K562 (cell line): ENCODE results near the gene CNNM2. TPM values are rescaled to one million over a fixed set of nuclear protein-coding genes. Genes with fewer than 3 reads are reported as not detected.

Source experiments
- ATAC-seq: fragments of 200-7000 bp; cut with Tn5 transposase; 3 replicates; pipeline ENCODE4 v1.9.1; 2020; ENCODE audit warnings: moderate library complexity
- BruUV-seq: library from RNA; stranded (reverse); fragments of 400-500 nt; replicated peaks from 2 replicates; lab custom pipeline; 2021; lab: Mats Ljungman, UMichigan
- CTCF ChIA-PET: fragments of 300-600 bp; formaldehyde crosslinking; extraction: SDS; loops from one replicate; lab custom pipeline; 2021; ENCODE audit warnings: low intra/inter-chr PET ratio; lab: Yijun Ruan, JAX
- POLR2A ChIA-PET: fragments of 300-600, 350-650 bp; sonication (Branson Sonifier 250); formaldehyde crosslinking; extraction: SDS; loops from one replicate; lab custom pipeline; 2021; ENCODE audit warnings: antibody characterized with exemption, inconsistent platforms; lab: Yijun Ruan, JAX
- DNase-seq, 4 experiments: peaks; one replicate each; pipeline versions ENCODE4 v3.0.0 to v3.0.0-alpha.2; 2011 to 2018; ENCODE audit warnings: low spot score in 3 of 4, mixed read lengths in 3 of 4; ENCODE audit errors: extremely low read depth in 1 of 4
- FAIRE-seq: peaks from 2 replicates; lab custom pipeline; 2011; peaks lifted over from hg19 to GRCh38; lab: Jason Lieb, UNC
- H2AFZ ChIP-seq: 2 replicates; pipeline ENCODE4 v1.6.0; 2011; ENCODE audit warnings: low read depth, low read length, control low read depth, inconsistent platforms
- H3K27ac ChIP-seq: fragments of 200-600 bp; 3 replicates; pipeline ENCODE4 v1.8.0; 2011; ENCODE audit warnings: low read depth, mild to moderate bottlenecking, control low read depth, inconsistent platforms, low read length, moderate library complexity, mixed read lengths; ENCODE audit errors: extremely low read depth
- H3K27me3 ChIP-seq, 2 experiments: fragments of 300-600 bp in 1 of 2; 2 replicates in 1 of 2; 3 replicates in 1 of 2; pipeline versions ENCODE4 v1.6.0 to v1.8.0; 2011; ENCODE audit warnings: inconsistent platforms in 2 of 2, low read length in 2 of 2, mild to moderate bottlenecking in 1 of 2, mixed read lengths in 1 of 2, moderate library complexity in 1 of 2; ENCODE audit not compliant: control insufficient read depth in 2 of 2, insufficient read depth in 2 of 2
- H3K36me3 ChIP-seq: fragments of 300-600 bp; 3 replicates; pipeline ENCODE4 v1.8.0; 2011; ENCODE audit warnings: mild to moderate bottlenecking, low read length, inconsistent platforms; ENCODE audit not compliant: control insufficient read depth, insufficient read depth
- H3K4me1 ChIP-seq, 2 experiments: fragments of 200-600 bp in 1 of 2; replicated peaks in 1 of 2; 2 replicates in 1 of 2; 3 replicates in 1 of 2; pipeline versions ENCODE4 v1.5.1 to v1.8.0; 2011; ENCODE audit warnings: inconsistent platforms in 2 of 2, low read length in 2 of 2, mild to moderate bottlenecking in 1 of 2, mixed read lengths in 1 of 2, moderate library complexity in 1 of 2; ENCODE audit not compliant: control insufficient read depth in 2 of 2, insufficient read depth in 2 of 2
- H3K4me2 ChIP-seq: 2 replicates; pipeline ENCODE4 v1.6.1; 2011; ENCODE audit warnings: low read length, control low read depth, inconsistent platforms, mixed read lengths; ENCODE audit not compliant: insufficient read depth
- H3K4me3 ChIP-seq: fragments of 200-600 bp; sonication (generic), shearing (Covaris generic); 2 replicates; pipeline ENCODE4 v1.5.1; 2016; ENCODE audit warnings: control low read depth, inconsistent platforms
- H3K79me2 ChIP-seq: fragments of 200-600 bp; 3 replicates; pipeline ENCODE4 v1.8.0; 2011; ENCODE audit warnings: low read length, inconsistent platforms; ENCODE audit not compliant: control insufficient read depth, insufficient read depth
- H3K9ac ChIP-seq, 2 experiments: 2 replicates each; pipeline versions ENCODE4 v1.6.0 to v1.6.1; 2011; ENCODE audit warnings: low read depth in 2 of 2, low read length in 2 of 2, control low read depth in 1 of 2, inconsistent platforms in 1 of 2, mild to moderate bottlenecking in 1 of 2, mixed read lengths in 1 of 2; ENCODE audit not compliant: insufficient read depth in 1 of 2
- H3K9me1 ChIP-seq: one replicate; pipeline ENCODE4 v1.6.0; 2011; ENCODE audit warnings: inconsistent platforms, mild to moderate bottlenecking, low read length, moderate library complexity; ENCODE audit not compliant: control insufficient read depth, insufficient read depth
- H3K9me3 ChIP-seq: replicated peaks from 2 replicates; pipeline ENCODE4 v1.5.1; 2011; ENCODE audit warnings: low read depth, low read length, inconsistent platforms; ENCODE audit not compliant: control insufficient read depth, insufficient read depth
- H4K20me1 ChIP-seq: replicated peaks from 2 replicates; pipeline ENCODE4 v1.6.1; 2011; ENCODE audit warnings: low read length, inconsistent platforms, mixed read lengths; ENCODE audit not compliant: control insufficient read depth, insufficient read depth
- EP300 ChIP-seq: IDR thresholded peaks from 2 replicates; pipeline ENCODE4 v1.6.1; 2012; ENCODE audit warnings: low read length, improper control_type of control experiment
- GABPB2 ChIP-seq: fragments of 250-450 bp; sonication (Bioruptor Pico); conservative IDR thresholded peaks from 2 replicates; pipeline ENCODE4 v1.5.1; 2021; ENCODE audit warnings: mild to moderate bottlenecking
- PML ChIP-seq: IDR thresholded peaks from 2 replicates; pipeline ENCODE4 v1.6.1; 2012; ENCODE audit warnings: low read length, inconsistent platforms
- PREB ChIP-seq: sonication (generic); formaldehyde crosslinking; IDR thresholded peaks from 2 replicates; pipeline ENCODE4 v1.8.1; 2023; ENCODE audit warnings: mild to moderate bottlenecking, missing genetic modification reagents
- ZNF12 ChIP-seq: sonication (generic); formaldehyde crosslinking; IDR thresholded peaks from 2 replicates; pipeline ENCODE4 v1.4.0; 2020; ENCODE audit warnings: mild to moderate bottlenecking, missing genetic modification reagents
- WGBS: fragments of 100-300 bp; shearing (Covaris generic); methylation state at CpG from one replicate; pipeline ENCODE4 v1.1.6; 2016; ENCODE audit warnings: low coverage, mixed read lengths; ENCODE audit not compliant: insufficient coverage; ENCODE audit errors: missing lambda C conversion rate; 5-methylcytosine and 5-hydroxymethylcytosine counted together
- in situ Hi-C: fragments of 300-500 bp; cut with MboI; formaldehyde crosslinking; loops from 4 replicates; pipeline ENCODE4 v1.15.0; 2018; ENCODE audit warnings: inconsistent platforms, mixed read lengths
- intact Hi-C: fragments of 100-400 bp; cut with micrococcal nuclease; formaldehyde crosslinking; loops from 2 replicates; pipeline ENCODE4 v1.14.2; 2022
- polyA plus RNA-seq, 8 experiments: library from polyadenylated mRNA; depleted of rRNA in 4 of 8; stranded (reverse) in 5 of 8; unstranded in 3 of 8; fragments of >200 nt; fragmentation: Nextera tagmentation in 2 of 8; fragmentation: Illumina TruSeq in 1 of 8; extraction: Ambion mirVana in 2 of 8; extraction: Trizol in 1 of 8; gene quantifications; 2 replicates each; pipeline versions ENCODE4 v1.2.1 to v1.2.3, GENCODE V29; 2011 to 2014; ENCODE audit warnings: inconsistent platforms in 1 of 8, missing spikeins in 1 of 8
- total RNA-seq, 7 experiments: library from RNA; depleted of rRNA in 6 of 7; stranded (reverse); fragments of >200 nt in 6 of 7; fragmentation: Illumina TruSeq in 2 of 7; extraction: Trizol in 2 of 7; gene quantifications; 2 replicates each; pipeline versions ENCODE4 v1.2.1 to v1.2.3, GENCODE V29; 2011 to 2021; ENCODE audit warnings: low replicate concordance in 1 of 7
- TF ChIP-seq, protein P1 (sequence below), 2 experiments: fragments of 450-650 bp; IDR thresholded peaks; 2 replicates each; pipeline ENCODE4 v1.6.1; 2016
- TF ChIP-seq, protein P2 (sequence below): sonication (generic); formaldehyde crosslinking; IDR thresholded peaks from 2 replicates; pipeline ENCODE4 v1.8.0; 2022; ENCODE audit warnings: mild to moderate bottlenecking, missing genetic modification reagents, borderline replicate concordance
- TF ChIP-seq, protein P3 (sequence below): fragments of 250-450 bp; sonication (Bioruptor Pico); IDR thresholded peaks from 2 replicates; pipeline ENCODE4 v1.8.0; 2021; ENCODE audit warnings: moderate library complexity, mild to moderate bottlenecking, inconsistent platforms
- TF ChIP-seq, protein P4 (sequence below), 2 experiments: fragments of 450-650 bp; IDR thresholded peaks; 2 replicates each; pipeline ENCODE4 v1.6.1; 2018; ENCODE audit warnings: mild to moderate bottlenecking in 2 of 2, low read depth in 1 of 2; ENCODE audit not compliant: partially characterized antibody in 2 of 2

The CNNM2 gene
- total and polyA plus RNA-seq, 9 of the 15 experiments (the other 6 are each of a cell fraction or from before 2014, with no cell fraction given), result 0.21 to 5.0 (median 1.3) TPM

- TF ChIP-seq, protein P1, sequence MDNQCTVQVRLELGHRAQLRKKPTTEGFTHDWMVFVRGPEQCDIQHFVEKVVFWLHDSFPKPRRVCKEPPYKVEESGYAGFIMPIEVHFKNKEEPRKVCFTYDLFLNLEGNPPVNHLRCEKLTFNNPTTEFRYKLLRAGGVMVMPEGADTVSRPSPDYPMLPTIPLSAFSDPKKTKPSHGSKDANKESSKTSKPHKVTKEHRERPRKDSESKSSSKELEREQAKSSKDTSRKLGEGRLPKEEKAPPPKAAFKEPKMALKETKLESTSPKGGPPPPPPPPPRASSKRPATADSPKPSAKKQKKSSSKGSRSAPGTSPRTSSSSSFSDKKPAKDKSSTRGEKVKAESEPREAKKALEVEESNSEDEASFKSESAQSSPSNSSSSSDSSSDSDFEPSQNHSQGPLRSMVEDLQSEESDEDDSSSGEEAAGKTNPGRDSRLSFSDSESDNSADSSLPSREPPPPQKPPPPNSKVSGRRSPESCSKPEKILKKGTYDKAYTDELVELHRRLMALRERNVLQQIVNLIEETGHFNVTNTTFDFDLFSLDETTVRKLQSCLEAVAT (IDR thresholded peaks at IDR 0.05), result no peak
- TF ChIP-seq GABPB2 (CRISPR knock-in tag), result no peak
- TF ChIP-seq, all 486 proteins: peak for 0
Measured at GRCh38 chr10:103098240-103098639, 180.1 kb downstream of the CNNM2 start (continued).

DNA sequence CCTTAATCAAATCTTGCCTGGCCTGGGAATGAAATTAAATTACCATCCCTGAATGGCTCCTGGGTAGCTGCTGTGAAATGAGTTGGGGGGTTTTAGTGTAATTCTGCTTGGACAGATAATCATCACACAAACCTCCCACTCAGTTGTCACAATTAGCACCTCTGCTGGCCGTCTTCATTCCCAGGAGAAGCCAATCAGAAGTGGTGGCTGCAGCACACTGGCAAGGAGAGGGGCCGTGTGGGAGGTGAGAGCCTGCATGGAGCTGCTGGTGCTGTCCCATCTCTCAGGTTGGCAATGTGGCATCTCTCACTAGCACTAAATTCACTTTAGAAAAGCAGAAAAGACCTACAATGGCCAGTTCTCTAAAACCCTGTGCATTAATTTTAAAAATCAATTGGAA is 182.5 kb downstream of the CNNM2 start:
- FAIRE-seq, result no peak
- no peaks in the 10 kb centered on the region for H3K79me2 ChIP-seq
- no peak overlapping the region for H3K9ac ChIP-seq
- H3K27ac ChIP-seq, result no peak overlapping the region
- BruUV-seq, result no TSS peak
- H3K27me3 ChIP-seq, result no peaks in the 10 kb centered on the region
- in situ Hi-C loops, result no loop called here
- ChIA-PET POLR2A (interaction anchor here (1.5 kb wide), 1 partner anchor 9 kb away, joined by 8 read pairs; no protein-coding TSS in a partner anchor), CTCF (no interaction called here)
- intact Hi-C loops, result no loop called here
- peaks cover 59% of the 10 kb centered on the region; the same call in 2 of the 3 replicates for H3K36me3 ChIP-seq
- no peaks in the 10 kb centered on the region for H3K4me1 ChIP-seq
- no peaks in the 10 kb centered on the region for H4K20me1 ChIP-seq
- WGBS, result 70% methylated on average over 2 of the region's 2 CpGs
- H3K9me1 ChIP-seq, result no peaks in the 10 kb centered on the region
- no peak overlapping the region for H2AFZ ChIP-seq
- H3K4me2 ChIP-seq, result no peak overlapping the region
- no peaks in the 10 kb centered on the region for H3K9me3 ChIP-seq
- no peak for DNase-seq
- no peak for ATAC-seq
- H3K4me3 ChIP-seq, result no peak overlapping the region
- TF ChIP-seq, protein P2, sequence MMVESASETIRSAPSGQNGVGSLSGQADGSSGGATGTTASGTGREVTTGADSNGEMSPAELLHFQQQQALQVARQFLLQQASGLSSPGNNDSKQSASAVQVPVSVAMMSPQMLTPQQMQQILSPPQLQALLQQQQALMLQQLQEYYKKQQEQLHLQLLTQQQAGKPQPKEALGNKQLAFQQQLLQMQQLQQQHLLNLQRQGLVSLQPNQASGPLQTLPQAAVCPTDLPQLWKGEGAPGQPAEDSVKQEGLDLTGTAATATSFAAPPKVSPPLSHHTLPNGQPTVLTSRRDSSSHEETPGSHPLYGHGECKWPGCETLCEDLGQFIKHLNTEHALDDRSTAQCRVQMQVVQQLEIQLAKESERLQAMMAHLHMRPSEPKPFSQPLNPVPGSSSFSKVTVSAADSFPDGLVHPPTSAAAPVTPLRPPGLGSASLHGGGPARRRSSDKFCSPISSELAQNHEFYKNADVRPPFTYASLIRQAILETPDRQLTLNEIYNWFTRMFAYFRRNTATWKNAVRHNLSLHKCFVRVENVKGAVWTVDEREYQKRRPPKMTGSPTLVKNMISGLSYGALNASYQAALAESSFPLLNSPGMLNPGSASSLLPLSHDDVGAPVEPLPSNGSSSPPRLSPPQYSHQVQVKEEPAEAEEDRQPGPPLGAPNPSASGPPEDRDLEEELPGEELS (CRISPR knock-in tag), result no peak
- TF ChIP-seq PREB (no peak), PML (no peak), ZNF12 (CRISPR knock-in tag) (no peak), EP300 (no peak)
- TF ChIP-seq, protein P3, sequence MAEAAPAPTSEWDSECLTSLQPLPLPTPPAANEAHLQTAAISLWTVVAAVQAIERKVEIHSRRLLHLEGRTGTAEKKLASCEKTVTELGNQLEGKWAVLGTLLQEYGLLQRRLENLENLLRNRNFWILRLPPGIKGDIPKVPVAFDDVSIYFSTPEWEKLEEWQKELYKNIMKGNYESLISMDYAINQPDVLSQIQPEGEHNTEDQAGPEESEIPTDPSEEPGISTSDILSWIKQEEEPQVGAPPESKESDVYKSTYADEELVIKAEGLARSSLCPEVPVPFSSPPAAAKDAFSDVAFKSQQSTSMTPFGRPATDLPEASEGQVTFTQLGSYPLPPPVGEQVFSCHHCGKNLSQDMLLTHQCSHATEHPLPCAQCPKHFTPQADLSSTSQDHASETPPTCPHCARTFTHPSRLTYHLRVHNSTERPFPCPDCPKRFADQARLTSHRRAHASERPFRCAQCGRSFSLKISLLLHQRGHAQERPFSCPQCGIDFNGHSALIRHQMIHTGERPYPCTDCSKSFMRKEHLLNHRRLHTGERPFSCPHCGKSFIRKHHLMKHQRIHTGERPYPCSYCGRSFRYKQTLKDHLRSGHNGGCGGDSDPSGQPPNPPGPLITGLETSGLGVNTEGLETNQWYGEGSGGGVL, result no peak
- TF ChIP-seq, protein P4, sequence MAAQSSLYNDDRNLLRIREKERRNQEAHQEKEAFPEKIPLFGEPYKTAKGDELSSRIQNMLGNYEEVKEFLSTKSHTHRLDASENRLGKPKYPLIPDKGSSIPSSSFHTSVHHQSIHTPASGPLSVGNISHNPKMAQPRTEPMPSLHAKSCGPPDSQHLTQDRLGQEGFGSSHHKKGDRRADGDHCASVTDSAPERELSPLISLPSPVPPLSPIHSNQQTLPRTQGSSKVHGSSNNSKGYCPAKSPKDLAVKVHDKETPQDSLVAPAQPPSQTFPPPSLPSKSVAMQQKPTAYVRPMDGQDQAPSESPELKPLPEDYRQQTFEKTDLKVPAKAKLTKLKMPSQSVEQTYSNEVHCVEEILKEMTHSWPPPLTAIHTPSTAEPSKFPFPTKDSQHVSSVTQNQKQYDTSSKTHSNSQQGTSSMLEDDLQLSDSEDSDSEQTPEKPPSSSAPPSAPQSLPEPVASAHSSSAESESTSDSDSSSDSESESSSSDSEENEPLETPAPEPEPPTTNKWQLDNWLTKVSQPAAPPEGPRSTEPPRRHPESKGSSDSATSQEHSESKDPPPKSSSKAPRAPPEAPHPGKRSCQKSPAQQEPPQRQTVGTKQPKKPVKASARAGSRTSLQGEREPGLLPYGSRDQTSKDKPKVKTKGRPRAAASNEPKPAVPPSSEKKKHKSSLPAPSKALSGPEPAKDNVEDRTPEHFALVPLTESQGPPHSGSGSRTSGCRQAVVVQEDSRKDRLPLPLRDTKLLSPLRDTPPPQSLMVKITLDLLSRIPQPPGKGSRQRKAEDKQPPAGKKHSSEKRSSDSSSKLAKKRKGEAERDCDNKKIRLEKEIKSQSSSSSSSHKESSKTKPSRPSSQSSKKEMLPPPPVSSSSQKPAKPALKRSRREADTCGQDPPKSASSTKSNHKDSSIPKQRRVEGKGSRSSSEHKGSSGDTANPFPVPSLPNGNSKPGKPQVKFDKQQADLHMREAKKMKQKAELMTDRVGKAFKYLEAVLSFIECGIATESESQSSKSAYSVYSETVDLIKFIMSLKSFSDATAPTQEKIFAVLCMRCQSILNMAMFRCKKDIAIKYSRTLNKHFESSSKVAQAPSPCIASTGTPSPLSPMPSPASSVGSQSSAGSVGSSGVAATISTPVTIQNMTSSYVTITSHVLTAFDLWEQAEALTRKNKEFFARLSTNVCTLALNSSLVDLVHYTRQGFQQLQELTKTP (IDR thresholded peaks at IDR 0.05; ENCODE audit: low read depth in 1 of 2, partially characterized antibody in 2 of 2), result no peak
